Mucosa of rectum (tissue), 2 donors: ENCODE results near the gene DDR2.
"Not testable (repeated sequence)": the region's sequence is repeated elsewhere in the genome, so short reads cannot be mapped to it uniquely, and the experiment has no call there.

Source experiments
- H3K27ac ChIP-seq, 2 donors: one replicate each; pipeline ENCODE4 v1.7.0; 2013; ENCODE audit warnings: inconsistent platforms in 2 of 2, low read depth in 2 of 2, low read length in 2 of 2
- H3K27me3 ChIP-seq, 2 donors: one replicate each; pipeline ENCODE4 v1.7.0; 2013; ENCODE audit warnings: low read length in 2 of 2; ENCODE audit not compliant: control insufficient read depth in 2 of 2, insufficient read depth in 2 of 2
- H3K36me3 ChIP-seq, 2 donors: one replicate each; pipeline ENCODE4 v1.7.0; 2013; ENCODE audit warnings: low read length in 2 of 2; ENCODE audit not compliant: control insufficient read depth in 2 of 2, insufficient read depth in 2 of 2
- H3K4me1 ChIP-seq, 2 donors: one replicate each; pipeline ENCODE4 v1.7.0; 2013; ENCODE audit warnings: low read length in 2 of 2, mild to moderate bottlenecking in 1 of 2; ENCODE audit not compliant: control insufficient read depth in 2 of 2, insufficient read depth in 2 of 2
- H3K4me3 ChIP-seq, 2 donors: one replicate each; pipeline ENCODE4 v1.7.0; 2013; ENCODE audit warnings: low read length in 2 of 2
- H3K9ac ChIP-seq, 2 donors: one replicate each; pipeline ENCODE4 v1.7.0; 2013; ENCODE audit warnings: low read length in 2 of 2, low read depth in 1 of 2, mild to moderate bottlenecking in 1 of 2
- H3K9me3 ChIP-seq, 2 donors: one replicate each; pipeline ENCODE4 v1.7.0; 2013; ENCODE audit warnings: low read length in 2 of 2; ENCODE audit not compliant: control insufficient read depth in 2 of 2
- donor health status: healthy.
- donor health status: Normal muscosa, but diverticular disease.

Gene DDR2

DNA sequence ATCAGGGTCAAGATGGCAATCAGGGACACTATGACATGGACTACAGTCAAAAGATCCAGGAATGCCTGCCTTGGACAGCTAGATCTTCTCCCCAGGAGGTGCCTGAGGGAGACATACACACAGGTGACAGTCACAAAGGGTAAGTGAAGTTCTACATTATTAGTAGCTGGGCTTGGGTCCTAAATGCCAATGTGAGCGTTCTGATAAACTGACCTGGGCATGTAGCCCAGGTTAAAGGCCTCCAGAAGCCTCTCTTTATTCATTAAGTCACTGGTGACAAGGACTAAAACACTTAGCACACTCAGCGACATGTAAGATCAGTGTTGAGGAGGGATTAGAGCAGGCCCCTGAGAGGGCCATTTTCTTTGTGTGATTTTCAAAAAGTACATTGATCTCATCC is 109.3 kb downstream of the DDR2 start:
- Histone ChIP-seq H3K9ac (no peak overlapping the region), H3K4me1 (no peaks in the 10 kb centered on the region), H3K36me3 (no peaks in the 10 kb centered on the region), H3K9me3 (no peaks in the 10 kb centered on the region), H3K27ac (no peak overlapping the region), H3K4me3 (no peak overlapping the region), H3K27me3 (no peaks in the 10 kb centered on the region)

- H3K9ac ChIP-seq, H3K36me3 ChIP-seq, H3K27ac ChIP-seq, H3K27me3 ChIP-seq, H3K4me3 ChIP-seq, H3K9me3 ChIP-seq, H3K4me1 ChIP-seq: not testable (repeated sequence)
These were observed 114.1 kb downstream of the DDR2 start for GRCh38 chr1:162746264-162746942.

- H3K9me3 ChIP-seq, result no peaks in the 10 kb centered on the region
- no peak overlapping the region for H3K27ac ChIP-seq
- peaks cover 0 to 8% of the 10 kb centered on the region in 2 donors for H3K36me3 ChIP-seq
- no peaks in the 10 kb centered on the region for H3K4me1 ChIP-seq
- H3K4me3 ChIP-seq, result no peak overlapping the region
- H3K27me3 ChIP-seq, result no peaks in the 10 kb centered on the region
- H3K9ac ChIP-seq, result no peak overlapping the region
These were observed 120.9 kb downstream of the DDR2 start for GRCh38 chr1:162753001-162753658.

DNA sequence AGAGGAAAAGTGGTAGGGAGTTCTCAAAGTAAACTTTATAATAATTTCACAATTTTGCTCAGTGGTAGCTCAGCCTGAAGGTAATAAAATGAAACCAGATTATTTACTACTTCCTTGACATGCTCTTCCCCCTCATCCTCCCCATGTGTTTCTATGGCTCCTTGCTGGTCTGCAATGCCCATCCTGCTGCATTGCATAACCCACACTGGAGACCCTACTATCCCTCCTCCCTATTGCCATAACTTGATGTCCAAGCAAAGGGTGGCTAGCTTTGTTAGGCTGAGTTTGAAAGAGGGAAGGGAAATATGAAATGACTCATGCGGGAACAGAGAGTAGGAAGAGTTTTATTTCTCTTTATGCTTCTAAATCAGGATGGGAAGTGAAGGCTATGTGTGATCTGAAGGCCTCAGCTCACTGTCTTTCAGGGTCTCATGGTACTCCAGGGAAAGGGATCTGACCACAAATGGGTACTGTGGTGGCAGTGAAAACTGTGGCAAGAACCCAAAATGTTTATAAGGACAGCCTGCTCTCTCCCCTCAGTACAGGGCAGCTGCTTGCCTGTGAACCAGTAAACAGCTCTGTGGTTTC is 121.8 kb downstream of the DDR2 start:
- no peaks in the 10 kb centered on the region for H3K27me3 ChIP-seq
- H3K4me3 ChIP-seq, result no peak overlapping the region
- no peak overlapping the region for H3K27ac ChIP-seq
- no peak overlapping the region for H3K9ac ChIP-seq
- peaks cover 0 to 8% of the 10 kb centered on the region in 2 donors for H3K36me3 ChIP-seq
- H3K9me3 ChIP-seq, result no peaks in the 10 kb centered on the region
- H3K4me1 ChIP-seq, result no peaks in the 10 kb centered on the region

GRCh38 chr1:162755306-162755705 is 123.0 kb downstream of the DDR2 start:
- H3K36me3 ChIP-seq, result peaks cover 0 to 8% of the 10 kb centered on the region in 2 donors

DNA sequence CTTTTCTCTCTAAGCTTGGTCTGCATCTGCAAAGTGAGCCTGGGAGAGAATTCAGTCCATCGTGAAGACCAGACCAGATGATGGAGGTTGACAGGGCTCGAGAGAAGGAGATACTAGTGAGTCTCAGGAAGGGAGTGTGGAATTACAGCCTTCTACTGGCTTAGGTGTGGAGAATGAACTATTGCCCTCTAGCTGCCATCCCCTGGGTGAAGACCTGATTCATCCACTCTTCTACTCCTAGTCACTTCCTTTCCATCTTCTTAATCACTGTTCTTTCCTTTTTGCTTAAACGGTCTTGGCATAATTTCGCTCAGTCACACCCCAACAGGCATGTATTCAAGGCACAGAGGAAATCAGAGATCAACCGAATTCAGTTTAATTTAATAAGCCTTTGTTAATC is 124.3 kb downstream of the DDR2 start:
- no peak overlapping the region for H3K27ac ChIP-seq
- no peaks in the 10 kb centered on the region for H3K4me1 ChIP-seq
- no peaks in the 10 kb centered on the region for H3K27me3 ChIP-seq
- H3K9ac ChIP-seq, result no peak overlapping the region
- no peak overlapping the region for H3K4me3 ChIP-seq
- H3K36me3 ChIP-seq, result peaks cover 0 to 14% of the 10 kb centered on the region in 2 donors
- no peaks in the 10 kb centered on the region for H3K9me3 ChIP-seq

More at GRCh38 chr1:162755306-162755705, 123.0 kb downstream of the DDR2 start:
- no peaks in the 10 kb centered on the region for H3K4me1 ChIP-seq
- H3K9ac ChIP-seq, result no peak overlapping the region
- H3K4me3 ChIP-seq, result no peak overlapping the region
- H3K9me3 ChIP-seq, result no peaks in the 10 kb centered on the region
- no peak overlapping the region for H3K27ac ChIP-seq
- no peaks in the 10 kb centered on the region for H3K27me3 ChIP-seq

DNA sequence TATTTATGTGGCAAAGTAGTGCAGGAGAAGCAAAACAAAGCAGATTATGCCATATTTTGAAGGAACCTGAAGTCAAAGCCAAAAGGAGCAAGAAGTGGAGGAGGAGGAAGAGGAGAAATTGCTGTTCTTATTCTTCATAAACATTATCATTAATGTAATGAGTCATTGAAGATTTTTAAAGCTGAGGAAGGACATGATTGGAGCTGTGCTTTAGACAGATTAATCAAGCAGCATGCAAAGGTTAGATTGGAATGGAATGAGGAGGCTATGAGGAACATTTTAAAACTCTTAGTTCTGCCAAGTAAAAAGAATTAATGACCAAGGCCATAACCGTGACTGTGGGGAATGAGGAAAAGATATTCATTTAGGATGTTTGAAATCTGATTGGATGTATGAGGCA is 125.2 kb downstream of the DDR2 start:
- Histone ChIP-seq H3K27me3 (no peaks in the 10 kb centered on the region), H3K27ac (no peak overlapping the region), H3K9ac (no peak overlapping the region), H3K4me3 (no peak overlapping the region), H3K36me3 (peaks cover 0 to 14% of the 10 kb centered on the region in 2 donors), H3K4me1 (no peaks in the 10 kb centered on the region), H3K9me3 (no peaks in the 10 kb centered on the region)

GRCh38 chr1:162765788-162766187 is 133.5 kb downstream of the DDR2 start:
- Histone ChIP-seq H3K27me3 (no peaks in the 10 kb centered on the region), H3K9ac (no peak overlapping the region), H3K4me1 (no peaks in the 10 kb centered on the region), H3K9me3 (no peaks in the 10 kb centered on the region), H3K27ac (no peak overlapping the region), H3K4me3 (no peak overlapping the region), H3K36me3 (peaks cover 4 to 6% of the 10 kb centered on the region in 2 donors)

GRCh38 chr1:162772571-162773154 is 140.4 kb downstream of the DDR2 start:
- H3K27me3 ChIP-seq, result no peaks in the 10 kb centered on the region

GRCh38 chr1:162774007-162774406 is 141.7 kb downstream of the DDR2 start:
- H3K27ac ChIP-seq, result no peak overlapping the region
- H3K9me3 ChIP-seq, result no peaks in the 10 kb centered on the region
- H3K4me3 ChIP-seq, result no peak overlapping the region
- H3K4me1 ChIP-seq, result no peaks in the 10 kb centered on the region
- H3K36me3 ChIP-seq, result peaks cover 3 to 4% of the 10 kb centered on the region in 2 donors
- no peak overlapping the region for H3K9ac ChIP-seq
- no peaks in the 10 kb centered on the region for H3K27me3 ChIP-seq

More at GRCh38 chr1:162772571-162773154, 140.4 kb downstream of the DDR2 start:
- Histone ChIP-seq H3K27ac (no peak overlapping the region), H3K9ac (no peak overlapping the region), H3K36me3 (peaks cover 3 to 4% of the 10 kb centered on the region in 2 donors), H3K4me1 (no peaks in the 10 kb centered on the region), H3K9me3 (no peaks in the 10 kb centered on the region), H3K4me3 (no peak overlapping the region)
